Upper lobe of left lung (tissue), 6 donors: ENCODE data around the gene FGF10. TPM values are rescaled to one million over a fixed set of nuclear protein-coding genes. Genes with fewer than 3 reads are reported as not detected.

Experiments
- ATAC-seq, 2 donors: fragments of 200-7000 bp; cut with Tn5 transposase; one replicate each; pipeline ENCODE4 v1.9.1; 2022; ENCODE audit warnings: mild to moderate bottlenecking in 2 of 2, moderate library complexity in 2 of 2; ENCODE audit not compliant: low FRiP score in 2 of 2
- DNase-seq, 2 donors: peaks; one replicate each; pipeline ENCODE4 v3.0.0-alpha.2; 2019 to 2020
- H3K27ac ChIP-seq, 4 donors: fragments of 200-600 bp; sonication (generic); one replicate each; pipeline ENCODE4 v1.5.1; 2016 to 2019
- H3K27me3 ChIP-seq, 4 donors: fragments of 200-600 bp; sonication (generic); one replicate each; pipeline ENCODE4 v1.5.1; 2017 to 2019
- H3K36me3 ChIP-seq, 4 donors: fragments of 200-600 bp; sonication (generic); one replicate each; pipeline ENCODE4 v1.5.1; 2016 to 2019
- H3K4me1 ChIP-seq, 4 donors: fragments of 200-600 bp; sonication (generic); one replicate each; pipeline ENCODE4 v1.5.1; 2018 to 2019
- H3K4me3 ChIP-seq, 4 donors: fragments of 200-600 bp; sonication (generic); one replicate each; pipeline ENCODE4 v1.5.1; 2017 to 2019; ENCODE audit warnings: mild to moderate bottlenecking in 2 of 4, moderate library complexity in 1 of 4
- H3K9me3 ChIP-seq, 4 donors: fragments of 200-600 bp; sonication (generic); one replicate each; pipeline ENCODE4 v1.5.1; 2018 to 2019
- EP300 ChIP-seq, 4 donors: sonication (generic); formaldehyde crosslinking; IDR thresholded peaks; one replicate each; pipeline ENCODE4 v1.5.1; 2017; ENCODE audit warnings: antibody characterized with exemption in 4 of 4, control low read depth in 2 of 4
- POLR2A ChIP-seq, 4 donors: fragments of 450-650 bp; IDR thresholded peaks; one replicate each; pipeline ENCODE4 v1.5.1; 2016 to 2017; ENCODE audit warnings: antibody characterized with exemption in 4 of 4, mild to moderate bottlenecking in 2 of 4
- POLR2AphosphoS5 ChIP-seq, 2 donors: sonication (generic); formaldehyde crosslinking; IDR thresholded peaks; one replicate each; pipeline ENCODE4 v1.5.1; 2017; ENCODE audit warnings: antibody characterized with exemption in 2 of 2
- WGBS, 2 donors: methylation state at CpG; one replicate each; pipeline ENCODE4 v1.1.5; 2017 to 2018; 5-methylcytosine and 5-hydroxymethylcytosine counted together
- total RNA-seq, 6 donors: library from RNA; depleted of rRNA in 4 of 6; stranded (reverse); fragments of >200 nt in 4 of 6; gene quantifications; one replicate each; pipeline versions ENCODE4 v1.1.0 to v1.2.1, GENCODE V29; 2016 to 2021
- TF ChIP-seq, protein P1 (sequence below), 6 experiments: fragments of 450-650 bp in 4 of 6; fragments of 200-600 bp in 2 of 6; sonication (generic) in 2 of 6; IDR thresholded peaks; one replicate each; pipeline ENCODE4 v1.5.1; 2016 to 2019; ENCODE audit warnings: antibody characterized with exemption in 6 of 6
- donor health status: DM: no; HTN: no; CAD: no; lungs with moderate emphysema.
- donor health status: DM: no; HTN: yes; CAD: no; lungs with severe emphysema.

FGF10 gene
- total RNA-seq, 6 donors from 2014 or later, result 1.1 to 12.6 (median 2.4) TPM

DNA sequence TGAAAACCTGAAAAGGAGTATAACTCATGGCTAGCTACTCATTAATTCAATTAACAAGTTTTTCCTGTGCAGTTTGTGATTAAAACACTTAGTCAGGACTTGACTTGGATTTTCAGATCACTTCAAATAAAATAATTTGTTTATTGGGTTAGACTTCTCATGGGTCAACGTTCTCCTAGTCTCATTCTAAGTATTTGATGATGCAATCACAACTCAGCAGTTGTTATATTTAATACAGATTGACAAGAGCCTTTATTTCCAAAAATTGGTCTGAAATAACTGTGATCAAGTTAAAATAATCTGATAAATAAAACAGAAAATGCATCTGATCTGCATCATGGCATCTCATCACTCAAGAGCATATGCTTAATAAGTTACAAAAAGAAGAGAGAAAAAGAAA lies 113.9 kb downstream of the FGF10 start:
- Histone ChIP-seq H3K9me3 (no peaks in the 10 kb centered on the region), H3K4me1 (no peaks in the 10 kb centered on the region), H3K27ac (no peak overlapping the region), H3K36me3 (no peaks in the 10 kb centered on the region), H3K4me3 (no peak overlapping the region), H3K27me3 (no peaks in the 10 kb centered on the region)
- DNase-seq, result no peak
- TF ChIP-seq POLR2AphosphoS5 (IDR thresholded peaks at IDR 0.05) (no peak), POLR2A (IDR thresholded peaks at IDR 0.05) (no peak), EP300 (IDR thresholded peaks at IDR 0.05) (no peak)
- TF ChIP-seq, protein P1, sequence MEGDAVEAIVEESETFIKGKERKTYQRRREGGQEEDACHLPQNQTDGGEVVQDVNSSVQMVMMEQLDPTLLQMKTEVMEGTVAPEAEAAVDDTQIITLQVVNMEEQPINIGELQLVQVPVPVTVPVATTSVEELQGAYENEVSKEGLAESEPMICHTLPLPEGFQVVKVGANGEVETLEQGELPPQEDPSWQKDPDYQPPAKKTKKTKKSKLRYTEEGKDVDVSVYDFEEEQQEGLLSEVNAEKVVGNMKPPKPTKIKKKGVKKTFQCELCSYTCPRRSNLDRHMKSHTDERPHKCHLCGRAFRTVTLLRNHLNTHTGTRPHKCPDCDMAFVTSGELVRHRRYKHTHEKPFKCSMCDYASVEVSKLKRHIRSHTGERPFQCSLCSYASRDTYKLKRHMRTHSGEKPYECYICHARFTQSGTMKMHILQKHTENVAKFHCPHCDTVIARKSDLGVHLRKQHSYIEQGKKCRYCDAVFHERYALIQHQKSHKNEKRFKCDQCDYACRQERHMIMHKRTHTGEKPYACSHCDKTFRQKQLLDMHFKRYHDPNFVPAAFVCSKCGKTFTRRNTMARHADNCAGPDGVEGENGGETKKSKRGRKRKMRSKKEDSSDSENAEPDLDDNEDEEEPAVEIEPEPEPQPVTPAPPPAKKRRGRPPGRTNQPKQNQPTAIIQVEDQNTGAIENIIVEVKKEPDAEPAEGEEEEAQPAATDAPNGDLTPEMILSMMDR (IDR thresholded peaks at IDR 0.05), result no peak
- WGBS, 2 donors, result 26 to 36% methylated on average over 1 of the region's 1 CpG
- no peak for ATAC-seq

DNA sequence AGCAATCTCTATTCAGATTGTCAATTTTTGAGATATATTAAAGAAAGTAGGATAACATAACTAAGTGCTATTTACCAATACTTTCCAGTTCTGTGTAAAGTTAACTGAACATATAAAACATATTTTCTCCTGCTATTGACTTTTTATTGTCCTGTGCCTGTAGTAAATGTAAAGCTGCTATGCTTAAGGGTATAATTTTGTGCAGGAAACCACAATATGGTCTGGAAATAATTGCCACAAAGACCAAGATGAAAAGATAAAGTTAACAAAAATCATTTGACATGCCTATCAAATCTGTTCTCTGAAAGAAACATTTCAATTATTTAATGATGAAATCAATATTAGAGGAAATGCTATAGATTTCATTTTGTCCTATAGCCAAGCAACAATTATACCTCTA lies 121.3 kb downstream of the FGF10 start:
- no peak for TF ChIP-seq POLR2AphosphoS5 (IDR thresholded peaks at IDR 0.05)
- TF ChIP-seq EP300 (IDR thresholded peaks at IDR 0.05), result no peak
- no peak for TF ChIP-seq POLR2A (IDR thresholded peaks at IDR 0.05)
- TF ChIP-seq, protein P1 (IDR thresholded peaks at IDR 0.05), result no peak

DNA sequence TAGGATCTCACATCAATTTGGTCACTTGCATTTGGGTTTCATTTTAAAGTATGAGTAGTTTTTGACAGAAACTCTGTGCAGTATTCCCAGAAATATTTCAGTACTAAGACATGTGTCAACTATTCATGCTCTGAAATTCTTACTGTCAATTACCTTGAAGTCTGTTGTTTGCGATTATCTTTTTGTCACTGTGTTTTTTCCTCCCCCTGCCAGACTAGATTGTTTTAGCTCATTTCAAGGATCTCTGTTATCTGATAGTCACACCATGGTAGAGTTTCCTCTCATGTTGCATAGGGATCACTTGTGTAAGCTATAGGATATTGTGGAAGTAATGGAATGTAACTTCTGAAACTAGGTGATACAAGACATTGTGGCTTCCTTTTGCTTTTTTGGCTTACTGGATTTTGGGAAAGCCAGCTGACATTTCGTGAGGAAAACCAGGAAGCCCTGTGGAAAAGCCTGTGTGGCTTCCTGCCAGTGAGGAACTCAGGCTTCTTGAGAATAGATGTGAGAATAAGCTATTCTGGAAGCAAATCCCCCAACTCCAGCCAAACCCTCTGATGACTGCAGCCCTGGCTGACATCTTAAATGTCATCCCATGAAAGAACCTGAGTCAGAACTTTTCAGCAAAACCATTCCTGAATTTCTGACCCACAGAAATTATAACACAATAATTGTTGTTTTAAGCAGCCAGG lies 122.2 kb downstream of the FGF10 start:
- Histone ChIP-seq H3K9me3 (no peaks in the 10 kb centered on the region), H3K27ac (no peak overlapping the region), H3K4me1 (no peaks in the 10 kb centered on the region), H3K36me3 (no peaks in the 10 kb centered on the region), H3K4me3 (no peak overlapping the region), H3K27me3 (no peaks in the 10 kb centered on the region)
- WGBS, 2 donors, result 59 to 66% methylated on average over 2 of the region's 2 CpGs
- TF ChIP-seq EP300 (IDR thresholded peaks at IDR 0.05) (no peak), POLR2A (IDR thresholded peaks at IDR 0.05) (no peak), POLR2AphosphoS5 (IDR thresholded peaks at IDR 0.05) (no peak)
- TF ChIP-seq, protein P1 (IDR thresholded peaks at IDR 0.05), result no peak
- DNase-seq (no peak), ATAC-seq (no peak)

More for the DNA sequence above, 121.3 kb downstream of the FGF10 start:
- Histone ChIP-seq H3K36me3 (no peaks in the 10 kb centered on the region), H3K27ac (no peak overlapping the region), H3K4me3 (no peak overlapping the region), H3K27me3 (no peaks in the 10 kb centered on the region), H3K4me1 (no peaks in the 10 kb centered on the region), H3K9me3 (no peaks in the 10 kb centered on the region)
- ATAC-seq, result no peak
- no peak for DNase-seq

DNA sequence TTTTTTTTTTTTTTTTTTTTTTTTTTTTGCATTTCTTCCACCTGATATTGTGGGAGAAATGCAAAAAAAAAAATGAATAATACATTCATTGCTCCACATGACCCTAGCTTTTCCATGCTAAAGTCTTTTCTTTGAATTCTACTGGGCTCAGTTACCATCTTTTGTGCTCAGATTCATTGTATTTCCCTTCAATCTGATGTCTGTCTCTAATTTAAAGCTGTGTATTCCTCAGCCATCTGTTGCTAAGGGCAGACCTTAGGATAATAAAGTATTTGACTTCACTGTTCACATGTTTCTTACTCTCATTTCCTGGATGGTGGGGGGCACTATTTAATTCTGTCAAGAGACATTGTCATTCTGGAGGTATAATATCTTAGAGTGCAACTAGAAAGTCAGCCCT lies 123.5 kb downstream of the FGF10 start:
- no peaks in the 10 kb centered on the region for H3K36me3 ChIP-seq
- no peak for TF ChIP-seq POLR2A (IDR thresholded peaks at IDR 0.05)
- no peak for DNase-seq
- no peak overlapping the region for H3K27ac ChIP-seq
- no peaks in the 10 kb centered on the region for H3K4me1 ChIP-seq
- H3K4me3 ChIP-seq, result no peak overlapping the region
- no peaks in the 10 kb centered on the region for H3K9me3 ChIP-seq
- H3K27me3 ChIP-seq, result no peaks in the 10 kb centered on the region
- ATAC-seq, result no peak

DNA sequence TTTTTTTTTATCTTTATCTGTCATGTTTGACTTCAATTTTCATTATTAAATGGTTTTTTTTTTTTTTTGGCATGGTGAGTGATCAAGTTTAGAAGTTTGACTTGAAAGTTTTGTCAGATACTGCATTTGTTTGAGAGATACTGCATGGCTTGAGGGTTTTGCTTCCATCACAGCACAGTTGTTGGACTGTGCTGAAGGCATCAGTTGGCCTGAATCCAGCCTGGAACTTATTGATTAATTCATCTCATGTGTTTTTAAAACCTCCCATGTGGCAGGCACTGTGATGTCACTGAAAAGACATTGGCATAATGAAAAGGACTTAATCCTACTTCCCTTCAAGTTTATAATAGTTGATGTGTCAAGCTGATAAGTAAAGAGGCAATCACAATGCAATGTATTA lies 128.4 kb downstream of the FGF10 start:
- no peak overlapping the region for H3K27ac ChIP-seq
- H3K4me3 ChIP-seq, result no peak overlapping the region
- H3K4me1 ChIP-seq, result no peaks in the 10 kb centered on the region
- TF ChIP-seq POLR2AphosphoS5 (IDR thresholded peaks at IDR 0.05) (no peak), EP300 (IDR thresholded peaks at IDR 0.05) (no peak), POLR2A (IDR thresholded peaks at IDR 0.05) (no peak)
- TF ChIP-seq, protein P1 (IDR thresholded peaks at IDR 0.05), result no peak
- no peaks in the 10 kb centered on the region for H3K9me3 ChIP-seq
- no peak for DNase-seq
- H3K27me3 ChIP-seq, result no peaks in the 10 kb centered on the region
- ATAC-seq, result no peak
- no peaks in the 10 kb centered on the region for H3K36me3 ChIP-seq
